SK-N-SH (cell line): Measurements from ENCODE around the gene PIK3R1. TPM values are rescaled to one million over a fixed set of nuclear protein-coding genes. Genes with fewer than 3 reads are reported as not detected.
A peak's percentile ranks its signal among the peaks of the same experiment; 100 is the strongest.

ENCODE experiments used
- CTCF ChIA-PET: fragments of 300-600, 350-600 bp; formaldehyde crosslinking; extraction: SDS; loops from one replicate; lab custom pipeline; 2021; lab: Yijun Ruan, JAX
- POLR2A ChIA-PET: fragments of 350-600 bp; sonication (Branson Sonifier 250); formaldehyde crosslinking; extraction: SDS; loops from one replicate; lab custom pipeline; 2020; ENCODE audit warnings: antibody characterized with exemption, inconsistent platforms; lab: Yijun Ruan, JAX
- DNase-seq: peaks from one replicate; pipeline ENCODE4 v3.0.0; 2012
- H2AFZ ChIP-seq: fragments of 200-600 bp; sonication (generic); 2 replicates; pipeline ENCODE4 v1.8.1; 2016; ENCODE audit warnings: antibody characterized with exemption, mild to moderate bottlenecking, low read depth
- H3F3A ChIP-seq: fragments of 200-600 bp; sonication (generic); replicated peaks from 2 replicates; pipeline ENCODE3; 2016; ENCODE audit warnings: antibody characterized with exemption, mild to moderate bottlenecking; ENCODE audit not compliant: insufficient read depth
- H3K27ac ChIP-seq, 2 experiments: fragments of 200-500 bp in 1 of 2; fragments of 200-600 bp in 1 of 2; sonication (Bioruptor generic) in 1 of 2; sonication (generic), shearing (Covaris generic) in 1 of 2; 2 replicates each; pipeline versions ENCODE4 v1.5.1 to v1.6.1; 2014 to 2016; ENCODE audit warnings: low read depth in 2 of 2, inconsistent platforms in 1 of 2, low read length in 1 of 2, mild to moderate bottlenecking in 1 of 2, mixed read lengths in 1 of 2
- H3K27me3 ChIP-seq: fragments of 200-600 bp; sonication (generic), shearing (Covaris generic); 2 replicates; pipeline ENCODE4 v1.6.1; 2016; ENCODE audit warnings: mixed run types; ENCODE audit not compliant: insufficient read depth
- H3K36me3 ChIP-seq, 2 experiments: fragments of 200-500 bp in 1 of 2; fragments of 200-600 bp in 1 of 2; sonication (Bioruptor generic) in 1 of 2; sonication (generic) in 1 of 2; replicated peaks in 1 of 2; 2 replicates each; pipeline versions ENCODE3 to v1.5.1; 2014 to 2016; ENCODE audit warnings: low read length in 1 of 2, mild to moderate bottlenecking in 1 of 2; ENCODE audit not compliant: insufficient read depth in 2 of 2, control insufficient read depth in 1 of 2
- H3K4me1 ChIP-seq, 2 experiments: fragments of 200-500 bp in 1 of 2; fragments of 200-600 bp in 1 of 2; sonication (Bioruptor generic) in 1 of 2; sonication (generic), shearing (Covaris generic) in 1 of 2; 2 replicates each; pipeline versions ENCODE4 v1.5.1 to v1.6.1; 2014 to 2016; ENCODE audit warnings: low read depth in 1 of 2, low read length in 1 of 2, mixed run types in 1 of 2; ENCODE audit not compliant: insufficient read depth in 2 of 2, control insufficient read depth in 1 of 2
- H3K4me2 ChIP-seq: fragments of 200-600 bp; sonication (generic), shearing (Covaris generic); 2 replicates; pipeline ENCODE4 v1.6.1; 2017; ENCODE audit warnings: mixed run types
- H3K4me3 ChIP-seq, 2 experiments: fragments of 200-500 bp in 1 of 2; fragments of 200-600 bp in 1 of 2; sonication (Bioruptor generic) in 1 of 2; sonication (generic), shearing (Covaris generic) in 1 of 2; 2 replicates each; pipeline versions ENCODE4 v1.5.1 to v1.8.1; 2014 to 2016; ENCODE audit warnings: low read depth in 2 of 2, inconsistent platforms in 1 of 2, low read length in 1 of 2, mild to moderate bottlenecking in 1 of 2, mixed read lengths in 1 of 2, moderate library complexity in 1 of 2
- H3K79me2 ChIP-seq: fragments of 200-600 bp; sonication (generic); 2 replicates; pipeline ENCODE4 v1.8.1; 2017; ENCODE audit warnings: mild to moderate bottlenecking; ENCODE audit not compliant: insufficient read depth
- H3K9ac ChIP-seq: fragments of 200-600 bp; sonication (generic); 2 replicates; pipeline ENCODE4 v1.6.1; 2017; ENCODE audit warnings: mixed run types
- H3K9me2 ChIP-seq: fragments of 200-600 bp; sonication (generic); 2 replicates; pipeline ENCODE4 v1.6.1; 2017; ENCODE audit warnings: mixed run types
- H3K9me3 ChIP-seq: fragments of 200-600 bp; sonication (generic); 2 replicates; pipeline ENCODE4 v1.6.1; 2017; ENCODE audit warnings: mixed run types, mild to moderate bottlenecking, moderate library complexity
- H4K20me1 ChIP-seq: fragments of 200-600 bp; sonication (generic); 2 replicates; pipeline ENCODE4 v1.6.1; 2017; ENCODE audit warnings: mild to moderate bottlenecking, mixed run types; ENCODE audit not compliant: insufficient read depth
- CHD2 ChIP-seq: fragments of 150-350 bp; IDR thresholded peaks from 2 replicates; pipeline ENCODE4 v1.6.1; 2018; ENCODE audit warnings: low read length; ENCODE audit not compliant: partially characterized antibody
- ELF1 ChIP-seq: IDR thresholded peaks from 2 replicates; pipeline ENCODE4 v1.4.0; 2012
- EP300 ChIP-seq, 2 experiments: IDR thresholded peaks; 2 replicates each; pipeline versions ENCODE4 v1.4.0 to v1.6.1; 2012; ENCODE audit warnings: borderline replicate concordance in 1 of 2, low read depth in 1 of 2, low read length in 1 of 2
- EZH2phosphoT487 ChIP-seq: fragments of 200-600 bp; sonication (generic); IDR thresholded peaks from 2 replicates; pipeline ENCODE4 v1.6.1; 2017; ENCODE audit warnings: low read depth, mixed run types, mild to moderate bottlenecking, antibody characterized with exemption, moderate library complexity, borderline replicate concordance
- FOSL2 ChIP-seq: IDR thresholded peaks from 2 replicates; pipeline ENCODE4 v1.4.0; 2012; ENCODE audit warnings: low read depth, mild to moderate bottlenecking, moderate library complexity, borderline replicate concordance
- FOXJ3 ChIP-seq: sonication (generic); formaldehyde crosslinking; IDR thresholded peaks from 2 replicates; pipeline ENCODE4 v1.5.1; 2020; ENCODE audit warnings: mild to moderate bottlenecking, missing genetic modification reagents
- JUND ChIP-seq: IDR thresholded peaks from 2 replicates; pipeline ENCODE4 v1.4.0; 2012
- MAX ChIP-seq: IDR thresholded peaks from 2 replicates; pipeline ENCODE4 v1.4.0; 2012; ENCODE audit warnings: low read depth
- MEF2A ChIP-seq: IDR thresholded peaks from 2 replicates; pipeline ENCODE4 v1.4.0; 2012; ENCODE audit warnings: low read depth, borderline replicate concordance
- NFIC ChIP-seq: IDR thresholded peaks from 2 replicates; pipeline ENCODE4 v1.4.0; 2012; ENCODE audit warnings: borderline replicate concordance
- NRF1 ChIP-seq: IDR thresholded peaks from 2 replicates; pipeline ENCODE4 v1.6.1; 2012; ENCODE audit warnings: low read depth, mild to moderate bottlenecking, low read length
- RAD21 ChIP-seq: IDR thresholded peaks from 2 replicates; pipeline ENCODE4 v1.6.1; 2012; ENCODE audit warnings: mild to moderate bottlenecking, low read length
- RCOR1 ChIP-seq: fragments of 150-350 bp; IDR thresholded peaks from 2 replicates; pipeline ENCODE4 v1.6.1; 2017; ENCODE audit warnings: antibody characterized with exemption, low read length
- REST ChIP-seq: IDR thresholded peaks from 2 replicates; pipeline ENCODE4 v1.6.1; 2012; ENCODE audit warnings: mild to moderate bottlenecking, low read depth, low read length, moderate library complexity
- RFX5 ChIP-seq: IDR thresholded peaks from 2 replicates; pipeline ENCODE4 v1.6.1; 2012; ENCODE audit warnings: mild to moderate bottlenecking, improper control_type of control experiment, low read length
- SIN3A ChIP-seq: IDR thresholded peaks from 2 replicates; pipeline ENCODE4 v1.6.1; 2012; ENCODE audit warnings: low read depth, mild to moderate bottlenecking, low read length, moderate library complexity, borderline replicate concordance
- TCF12 ChIP-seq: IDR thresholded peaks from 2 replicates; pipeline ENCODE4 v1.4.0; 2012
- USF2 ChIP-seq: fragments of 150-350 bp; IDR thresholded peaks from 2 replicates; pipeline ENCODE4 v1.6.1; 2017; ENCODE audit warnings: antibody characterized with exemption, low read length, low read depth, borderline replicate concordance
- YY1 ChIP-seq: IDR thresholded peaks from 2 replicates; pipeline ENCODE4 v1.4.0; 2012; ENCODE audit warnings: low read depth, mild to moderate bottlenecking
- WGBS: methylation state at CpG from one replicate; pipeline ENCODE4 v1.1.6; 2017; ENCODE audit warnings: low lambda C conversion rate; 5-methylcytosine and 5-hydroxymethylcytosine counted together
- polyA plus RNA-seq, 3 experiments: library from polyadenylated mRNA; depleted of rRNA; stranded (reverse); fragments of >200 nt; gene quantifications; 2 replicates each; pipeline ENCODE4 v1.2.3, GENCODE V29; 2012

Gene PIK3R1
- polyA plus RNA-seq, 1 of the 3 experiments (the other 2 are of a cell fraction): 2.0 TPM

GRCh38 chr5:68333649-68334552, 118.3 kb downstream of the PIK3R1 start (continued):
- peak; percentile 63; the same call in 1 of the 2 replicates for TF ChIP-seq FOSL2

DNA sequence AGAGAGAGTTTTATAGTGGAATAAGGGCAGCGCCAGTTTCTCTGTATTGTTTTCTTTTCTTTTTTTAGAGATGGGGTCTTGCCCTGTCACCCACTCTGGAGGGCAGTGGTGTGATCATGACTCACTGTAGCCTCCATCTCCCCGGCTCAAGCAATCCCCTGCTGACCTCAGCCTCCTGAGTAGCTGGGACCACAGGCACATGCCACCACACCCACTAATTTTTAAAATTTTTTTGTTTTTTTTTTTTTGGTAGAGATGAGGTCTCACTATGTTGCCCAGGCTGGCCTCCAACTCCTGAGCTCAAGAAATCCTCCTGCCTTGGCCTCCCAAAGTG, 119.0 kb downstream of the PIK3R1 start:
- no peak overlapping the region for H3K4me3 ChIP-seq
- H2AFZ ChIP-seq: no peak overlapping the region
- WGBS: 45% methylated on average over 2 of the region's 2 CpGs
- H3K9me2 ChIP-seq: no peaks in the 10 kb centered on the region
- H3K36me3 ChIP-seq: no peaks in the 10 kb centered on the region
- H3K4me1 ChIP-seq: peaks cover 5 to 11% of the 10 kb centered on the region in 2 experiments; a peak in 2 of 4 replicates
- no peak overlapping the region for H3K9ac ChIP-seq
- H3K79me2 ChIP-seq: no peaks in the 10 kb centered on the region
- peak overlapping the region in 1 of 2 experiments; percentile 44; a peak in 2 of 4 replicates for H3K27ac ChIP-seq
- ChIA-PET POLR2A (no interaction called here), CTCF (interaction anchor here (0.6 to 1.1 kb wide), 2 partner anchors 48 to 673 kb away, joined by 3 read pairs; no protein-coding TSS in a partner anchor)
- DNase-seq: no peak
- TF ChIP-seq REST (no peak), JUND (no peak), MAX (no peak), MEF2A (no peak), FOXJ3 (CRISPR knock-in tag) (no peak), FOSL2 (no peak), RCOR1 (no peak), SIN3A (no peak), TCF12 (no peak), RAD21 (no peak), ELF1 (no peak), USF2 (no peak), NFIC (no peak), EZH2phosphoT487 (no peak), RFX5 (no peak), CHD2 (no peak), EP300 (IDR thresholded peaks at IDR 0.05; ENCODE audit: borderline replicate concordance in 1 of 2, low read depth in 1 of 2, low read length in 1 of 2) (no peak), YY1 (no peak), NRF1 (no peak)
- H3K4me2 ChIP-seq: no peak overlapping the region
- H3K9me3 ChIP-seq: no peaks in the 10 kb centered on the region
- no peaks in the 10 kb centered on the region for H4K20me1 ChIP-seq
- H3K27me3 ChIP-seq: no peaks in the 10 kb centered on the region
- H3F3A ChIP-seq: peaks cover 27% of the 10 kb centered on the region
